Measurements from ENCODE around the gene OPCML.

DNA sequence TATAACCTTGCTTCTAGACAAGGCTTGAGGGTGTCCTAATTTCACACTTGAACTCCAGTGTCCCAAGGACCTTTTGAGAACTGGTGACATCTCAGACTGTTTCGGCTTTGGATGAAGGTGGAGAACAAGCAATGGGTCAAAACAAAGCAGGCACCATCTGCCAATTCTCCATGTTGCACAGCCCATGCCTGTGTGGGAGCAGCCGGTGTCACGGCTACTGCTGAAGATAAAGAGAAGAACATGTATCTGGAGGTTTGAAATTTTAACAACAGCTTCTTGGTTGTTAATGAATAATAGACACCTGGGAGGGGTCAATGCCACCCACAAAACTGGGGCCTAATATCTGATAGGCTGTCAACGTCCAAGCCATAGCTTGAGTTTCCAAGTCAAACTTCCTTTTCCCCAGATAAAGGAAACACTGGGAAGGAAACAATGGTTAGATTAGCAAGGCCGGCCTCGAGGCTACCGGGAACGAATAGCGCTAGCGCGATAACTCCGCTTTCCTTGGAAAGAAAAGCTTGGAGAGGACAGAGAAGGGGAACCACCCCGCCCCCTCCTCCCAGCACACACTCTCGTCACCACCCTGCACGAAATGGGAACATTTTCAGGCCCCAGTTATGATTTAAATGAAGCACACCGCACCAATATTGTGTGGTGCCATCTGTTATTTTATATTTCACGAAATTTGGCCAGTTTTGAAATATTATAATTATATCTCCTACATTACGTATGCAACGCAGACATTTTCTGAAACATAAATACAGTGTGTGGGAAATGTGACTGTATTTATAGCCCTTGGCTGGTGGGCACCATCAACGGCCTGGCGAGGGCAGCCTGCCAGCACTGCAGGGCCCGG is 21.8 kb upstream of the OPCML start:
- TF ChIP-seq, protein P1, sequence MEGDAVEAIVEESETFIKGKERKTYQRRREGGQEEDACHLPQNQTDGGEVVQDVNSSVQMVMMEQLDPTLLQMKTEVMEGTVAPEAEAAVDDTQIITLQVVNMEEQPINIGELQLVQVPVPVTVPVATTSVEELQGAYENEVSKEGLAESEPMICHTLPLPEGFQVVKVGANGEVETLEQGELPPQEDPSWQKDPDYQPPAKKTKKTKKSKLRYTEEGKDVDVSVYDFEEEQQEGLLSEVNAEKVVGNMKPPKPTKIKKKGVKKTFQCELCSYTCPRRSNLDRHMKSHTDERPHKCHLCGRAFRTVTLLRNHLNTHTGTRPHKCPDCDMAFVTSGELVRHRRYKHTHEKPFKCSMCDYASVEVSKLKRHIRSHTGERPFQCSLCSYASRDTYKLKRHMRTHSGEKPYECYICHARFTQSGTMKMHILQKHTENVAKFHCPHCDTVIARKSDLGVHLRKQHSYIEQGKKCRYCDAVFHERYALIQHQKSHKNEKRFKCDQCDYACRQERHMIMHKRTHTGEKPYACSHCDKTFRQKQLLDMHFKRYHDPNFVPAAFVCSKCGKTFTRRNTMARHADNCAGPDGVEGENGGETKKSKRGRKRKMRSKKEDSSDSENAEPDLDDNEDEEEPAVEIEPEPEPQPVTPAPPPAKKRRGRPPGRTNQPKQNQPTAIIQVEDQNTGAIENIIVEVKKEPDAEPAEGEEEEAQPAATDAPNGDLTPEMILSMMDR (conservative IDR thresholded peaks at IDR 0.05 in 1 of 2, IDR thresholded peaks at IDR 0.05 in 1 of 2; ENCODE audit: extremely low read depth in 1 of 2, insufficient read depth in 1 of 2, low read depth in 1 of 2, low read length in 2 of 2) = no peak
- TF ChIP-seq EZH2 (IDR thresholded peaks at IDR 0.05; ENCODE audit: borderline replicate concordance, low read length) = no peak

All from mammary epithelial cell (primary cell).